Loucy (cell line): ENCODE data around the gene ZCCHC3.

Experiments
- EZH2phosphoT487 ChIP-seq: fragments of 200-600 bp; IDR thresholded peaks from 2 replicates; pipeline ENCODE4 v1.6.1; 2018; ENCODE audit warnings: antibody characterized with exemption, mild to moderate bottlenecking, moderate library complexity, borderline replicate concordance
- TF ChIP-seq, protein P1 (sequence below): fragments of 200-600 bp; sonication (generic); conservative IDR thresholded peaks from 2 replicates; pipeline ENCODE4 v1.5.1; 2014; ENCODE audit warnings: mild to moderate bottlenecking, antibody characterized with exemption, low read length

- TF ChIP-seq, protein P1, sequence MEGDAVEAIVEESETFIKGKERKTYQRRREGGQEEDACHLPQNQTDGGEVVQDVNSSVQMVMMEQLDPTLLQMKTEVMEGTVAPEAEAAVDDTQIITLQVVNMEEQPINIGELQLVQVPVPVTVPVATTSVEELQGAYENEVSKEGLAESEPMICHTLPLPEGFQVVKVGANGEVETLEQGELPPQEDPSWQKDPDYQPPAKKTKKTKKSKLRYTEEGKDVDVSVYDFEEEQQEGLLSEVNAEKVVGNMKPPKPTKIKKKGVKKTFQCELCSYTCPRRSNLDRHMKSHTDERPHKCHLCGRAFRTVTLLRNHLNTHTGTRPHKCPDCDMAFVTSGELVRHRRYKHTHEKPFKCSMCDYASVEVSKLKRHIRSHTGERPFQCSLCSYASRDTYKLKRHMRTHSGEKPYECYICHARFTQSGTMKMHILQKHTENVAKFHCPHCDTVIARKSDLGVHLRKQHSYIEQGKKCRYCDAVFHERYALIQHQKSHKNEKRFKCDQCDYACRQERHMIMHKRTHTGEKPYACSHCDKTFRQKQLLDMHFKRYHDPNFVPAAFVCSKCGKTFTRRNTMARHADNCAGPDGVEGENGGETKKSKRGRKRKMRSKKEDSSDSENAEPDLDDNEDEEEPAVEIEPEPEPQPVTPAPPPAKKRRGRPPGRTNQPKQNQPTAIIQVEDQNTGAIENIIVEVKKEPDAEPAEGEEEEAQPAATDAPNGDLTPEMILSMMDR, result no peak
- no peak for TF ChIP-seq EZH2phosphoT487
Measured at GRCh38 chr20:263701-264100, 33.7 kb upstream of the ZCCHC3 start.
